ENCODE data around the gene VARS1. TPM values are rescaled to one million over a fixed set of nuclear protein-coding genes. Genes with fewer than 3 reads are reported as not detected.
"Not testable (repeated sequence)": the region's sequence is repeated elsewhere in the genome, so short reads cannot be mapped to it uniquely, and the experiment has no call there.

VARS1 gene
- total RNA-seq, result 100 to 1,000 TPM; 150 to 153 TPM

DNA sequence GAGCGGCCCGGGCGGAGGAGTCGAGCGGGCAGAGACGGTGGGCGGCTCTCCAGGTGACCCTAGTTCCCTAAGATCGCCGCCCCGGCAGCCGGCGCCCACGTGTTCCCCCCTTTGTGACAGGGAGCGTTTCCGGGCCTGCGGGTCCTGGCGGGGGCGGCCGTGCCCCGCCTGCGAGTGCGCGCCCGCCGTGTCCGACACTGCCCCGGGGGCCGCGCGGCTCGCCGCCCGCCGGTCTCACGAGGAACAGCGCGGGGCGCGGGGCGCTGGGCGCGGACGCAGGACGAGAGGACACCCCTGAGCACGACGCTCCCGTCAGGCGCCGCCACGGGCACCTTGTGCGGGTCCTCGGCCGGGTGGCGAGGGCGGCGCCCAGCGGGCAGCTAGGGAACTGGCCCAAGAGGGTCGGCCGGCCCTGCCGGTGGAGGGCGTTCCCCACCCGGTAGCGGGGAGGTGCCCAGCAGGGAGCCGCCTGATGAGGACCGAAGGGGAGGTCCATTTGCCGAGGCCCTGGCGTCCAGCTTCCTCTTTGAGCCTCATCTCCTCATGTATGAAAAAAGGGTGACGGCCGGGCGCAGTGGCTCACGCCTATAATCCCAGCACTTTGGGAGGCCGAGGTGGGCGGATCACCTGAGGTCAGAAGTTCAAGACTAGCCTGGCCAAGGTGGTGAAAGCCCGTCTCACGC, at the start of gene VARS1:
VARS1 (minus strand) TSS at position 137 of the 683 bp plus-strand sequence. CDS start 535 bp downstream, outside the sequence.
- H3K27ac Mint-ChIP-seq, result peak within 1 kb of the TSS; percentile 97
- no peaks in the 10 kb centered on the region for H3K9me3 Mint-ChIP-seq
- peaks cover 41% of the 10 kb centered on the region for H3K36me3 Mint-ChIP-seq (ENCODE audit: low read depth)
- POLR2A ChIA-PET, result interaction anchor here (0.7 to 3.7 kb wide), 13 partner anchors 10 to 208 kb away, joined by 3 to 24 read pairs (median 5); partner anchors contain the start of genes CLIC1, CSNK2B, GPANK1 and HSPA1B
- peak; percentile 92 for ATAC-seq
- H3K4me1 Mint-ChIP-seq (ENCODE audit: low read depth), result peaks cover 39% of the 10 kb centered on the region
- intact Hi-C loops (cut with micrococcal nuclease), result no loop called here
- H3K4me3 Mint-ChIP-seq, result peak within 1 kb of the TSS; percentile 92
- no peaks in the 10 kb centered on the region for H3K27me3 Mint-ChIP-seq
- CTCF ChIA-PET, result interaction anchor here (0.9 to 3.1 kb wide), 14 partner anchors 10 to 93 kb away, joined by 3 to 28 read pairs (median 5); partner anchors contain the start of genes ABHD16A, DDAH2, HSPA1A and HSPA1L
- peak; percentile 86 for DNase-seq
- TF ChIP-seq, protein P1, sequence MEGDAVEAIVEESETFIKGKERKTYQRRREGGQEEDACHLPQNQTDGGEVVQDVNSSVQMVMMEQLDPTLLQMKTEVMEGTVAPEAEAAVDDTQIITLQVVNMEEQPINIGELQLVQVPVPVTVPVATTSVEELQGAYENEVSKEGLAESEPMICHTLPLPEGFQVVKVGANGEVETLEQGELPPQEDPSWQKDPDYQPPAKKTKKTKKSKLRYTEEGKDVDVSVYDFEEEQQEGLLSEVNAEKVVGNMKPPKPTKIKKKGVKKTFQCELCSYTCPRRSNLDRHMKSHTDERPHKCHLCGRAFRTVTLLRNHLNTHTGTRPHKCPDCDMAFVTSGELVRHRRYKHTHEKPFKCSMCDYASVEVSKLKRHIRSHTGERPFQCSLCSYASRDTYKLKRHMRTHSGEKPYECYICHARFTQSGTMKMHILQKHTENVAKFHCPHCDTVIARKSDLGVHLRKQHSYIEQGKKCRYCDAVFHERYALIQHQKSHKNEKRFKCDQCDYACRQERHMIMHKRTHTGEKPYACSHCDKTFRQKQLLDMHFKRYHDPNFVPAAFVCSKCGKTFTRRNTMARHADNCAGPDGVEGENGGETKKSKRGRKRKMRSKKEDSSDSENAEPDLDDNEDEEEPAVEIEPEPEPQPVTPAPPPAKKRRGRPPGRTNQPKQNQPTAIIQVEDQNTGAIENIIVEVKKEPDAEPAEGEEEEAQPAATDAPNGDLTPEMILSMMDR (IDR thresholded peaks at IDR 0.05), result peak; percentile 78

DNA sequence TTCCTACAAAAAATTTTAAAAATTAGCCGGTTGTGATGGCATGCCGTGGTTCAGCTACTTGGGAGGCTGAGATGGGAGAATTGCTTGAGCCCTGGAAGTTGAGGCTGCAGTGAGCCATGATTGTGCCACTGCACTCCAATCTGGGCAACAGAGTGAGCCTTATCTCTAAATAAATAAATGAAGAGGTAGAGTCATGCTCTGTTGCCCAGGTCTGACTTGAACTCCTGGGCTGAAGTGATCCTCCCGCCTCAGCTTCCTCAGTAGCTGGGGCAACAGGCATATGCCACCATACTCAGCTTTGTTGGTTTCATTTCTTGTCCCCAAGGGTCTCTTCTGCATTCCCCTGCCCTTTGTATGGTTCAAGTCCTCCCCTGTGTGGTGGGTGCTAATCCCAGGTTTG, 49.0 kb upstream of the VARS1 start:
- no peaks in the 10 kb centered on the region for H3K9me3 Mint-ChIP-seq
- no peak overlapping the region for H3K4me3 Mint-ChIP-seq
- peaks cover 20% of the 10 kb centered on the region for H3K36me3 Mint-ChIP-seq (ENCODE audit: low read depth)
- intact Hi-C loops (cut with micrococcal nuclease), result no loop called here
- H3K4me1 Mint-ChIP-seq (ENCODE audit: low read depth), result peaks cover under 1% of the 10 kb centered on the region
- no peak for DNase-seq
- ChIA-PET POLR2A (interaction anchor here (1.0 to 5.6 kb wide), 3 partner anchors 9 to 58 kb away, joined by 3 to 27 read pairs (median 6); no protein-coding TSS in a partner anchor), CTCF (interaction anchor here (1.0 kb wide), 1 partner anchor 19 kb away, joined by 4 read pairs; no protein-coding TSS in a partner anchor)
- TF ChIP-seq, protein P1 (IDR thresholded peaks at IDR 0.05), result no peak
- no peak overlapping the region for H3K27ac Mint-ChIP-seq
- no peak for ATAC-seq
- H3K27me3 Mint-ChIP-seq, result no peaks in the 10 kb centered on the region

DNA sequence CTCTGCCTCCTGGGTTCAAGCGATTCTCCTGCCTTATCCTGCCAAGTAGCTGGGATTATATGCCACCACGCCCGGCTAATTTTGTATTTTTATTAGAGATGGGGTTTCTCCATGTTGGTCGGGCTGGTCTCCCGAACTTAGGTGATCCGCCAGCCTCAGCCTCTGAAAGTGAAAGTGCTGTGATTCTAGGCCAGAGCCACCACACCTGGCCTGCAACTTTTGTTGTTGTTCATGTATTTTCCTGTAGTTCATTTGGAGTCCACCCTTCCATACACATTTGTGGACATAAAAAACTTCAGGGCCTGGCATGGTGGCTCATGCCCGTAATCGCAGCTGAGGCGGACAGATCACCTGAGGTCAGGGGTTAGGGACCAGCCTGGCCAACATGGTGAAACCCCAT, 46.5 kb upstream of the VARS1 start:
- Mint-ChIP-seq H3K9me3 (no peaks in the 10 kb centered on the region), H3K27me3 (no peaks in the 10 kb centered on the region), H3K27ac (no peak overlapping the region), H3K4me1 (ENCODE audit: low read depth) (peaks cover 15% of the 10 kb centered on the region), H3K4me3 (no peak overlapping the region), H3K36me3 (ENCODE audit: low read depth) (peaks cover 44% of the 10 kb centered on the region)
- intact Hi-C loops (cut with micrococcal nuclease), result no loop called here
- DNase-seq (no peak), ATAC-seq (no peak)
- ChIA-PET POLR2A (interaction anchor here (0.7 to 1.0 kb wide), 6 partner anchors 11 to 107 kb away, joined by 3 to 4 read pairs (median 3); partner anchors contain the start of gene VARS1), CTCF (no interaction called here)
- TF ChIP-seq, protein P1 (IDR thresholded peaks at IDR 0.05), result no peak

DNA sequence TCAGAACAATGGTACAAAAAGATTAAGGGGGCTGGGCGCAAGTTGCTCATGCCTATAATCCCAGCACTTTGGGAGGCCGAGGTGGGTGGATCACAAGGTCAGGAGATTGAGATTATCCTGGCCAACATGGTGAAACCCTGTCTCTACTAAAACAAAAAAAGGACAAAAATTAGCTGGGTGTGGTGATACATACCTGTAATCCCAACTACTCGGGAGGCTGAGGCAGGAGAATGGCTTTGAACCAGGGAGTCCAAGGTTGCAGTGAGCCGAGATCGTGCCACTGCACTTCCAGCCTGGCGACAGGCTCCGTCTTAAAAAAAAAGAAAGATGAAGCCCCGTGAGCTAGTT, 44.2 kb upstream of the VARS1 start:
- H3K27me3 Mint-ChIP-seq, DNase-seq, H3K4me3 Mint-ChIP-seq, H3K27ac Mint-ChIP-seq, ATAC-seq, H3K9me3 Mint-ChIP-seq: not testable (repeated sequence)
- intact Hi-C loops (cut with micrococcal nuclease), result loop anchor here (2.0 to 10.0 kb wide), 2 partner anchors 21 to 175 kb away; partner anchors contain the start of genes C6orf47, CSNK2B, GPANK1 and LY6G5B
- H3K4me1 Mint-ChIP-seq (ENCODE audit: low read depth), result peaks cover 17% of the 10 kb centered on the region
- peaks cover 64% of the 10 kb centered on the region for H3K36me3 Mint-ChIP-seq (ENCODE audit: low read depth)
- CTCF ChIA-PET, result interaction anchor here (0.6 to 1.2 kb wide), 2 partner anchors 35 to 55 kb away, joined by 3 read pairs; no protein-coding TSS in a partner anchor
- POLR2A ChIA-PET, result interaction anchor here (0.8 to 7.0 kb wide), 10 partner anchors 9 to 1015 kb away, joined by 3 to 42 read pairs (median 3); partner anchors contain the start of genes C6orf47 and NEU1

DNA sequence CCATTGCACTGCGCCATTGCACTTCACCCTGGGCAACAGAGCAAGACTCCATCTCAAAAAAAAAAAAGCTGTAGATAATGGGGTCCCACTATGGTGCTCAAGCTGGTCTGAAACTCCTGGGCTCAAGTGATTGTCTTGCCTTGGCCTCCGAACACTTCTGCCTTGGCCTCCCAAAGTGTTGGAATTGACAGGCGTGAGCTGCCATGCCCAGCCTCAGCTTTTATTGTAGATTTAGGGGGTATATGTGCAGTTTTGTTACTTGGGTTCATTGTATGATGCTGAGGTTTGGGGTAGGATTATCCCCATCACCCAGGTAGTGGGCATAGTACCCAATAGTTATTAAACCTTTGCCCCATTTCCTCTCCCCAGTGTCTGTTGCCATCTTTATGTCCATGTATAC, 43.4 kb upstream of the VARS1 start:
- ChIA-PET POLR2A (interaction anchor here (0.7 to 7.0 kb wide), 8 partner anchors 9 to 178 kb away, joined by 3 to 42 read pairs (median 3); partner anchors contain the start of genes C6orf47, LSM2 and NEU1), CTCF (interaction anchor here (1.2 to 1.3 kb wide), 3 partner anchors 18 to 109 kb away, joined by 3 to 5 read pairs (median 4); no protein-coding TSS in a partner anchor)
- intact Hi-C loops (cut with micrococcal nuclease), result loop anchor here (2.0 to 10.0 kb wide), 2 partner anchors 22 to 174 kb away; partner anchors contain the start of genes C6orf47, CSNK2B, GPANK1 and LY6G5B
- no peak for DNase-seq
- H3K4me3 Mint-ChIP-seq, result peak overlapping the region; percentile 92
- peaks cover 21% of the 10 kb centered on the region for H3K4me1 Mint-ChIP-seq (ENCODE audit: low read depth)
- no peaks in the 10 kb centered on the region for H3K9me3 Mint-ChIP-seq
- TF ChIP-seq, protein P1 (IDR thresholded peaks at IDR 0.05), result no peak
- H3K27ac Mint-ChIP-seq, result peak overlapping the region; percentile 60
- H3K36me3 Mint-ChIP-seq (ENCODE audit: low read depth), result peaks cover 65% of the 10 kb centered on the region
- ATAC-seq, result no peak
- no peaks in the 10 kb centered on the region for H3K27me3 Mint-ChIP-seq

DNA sequence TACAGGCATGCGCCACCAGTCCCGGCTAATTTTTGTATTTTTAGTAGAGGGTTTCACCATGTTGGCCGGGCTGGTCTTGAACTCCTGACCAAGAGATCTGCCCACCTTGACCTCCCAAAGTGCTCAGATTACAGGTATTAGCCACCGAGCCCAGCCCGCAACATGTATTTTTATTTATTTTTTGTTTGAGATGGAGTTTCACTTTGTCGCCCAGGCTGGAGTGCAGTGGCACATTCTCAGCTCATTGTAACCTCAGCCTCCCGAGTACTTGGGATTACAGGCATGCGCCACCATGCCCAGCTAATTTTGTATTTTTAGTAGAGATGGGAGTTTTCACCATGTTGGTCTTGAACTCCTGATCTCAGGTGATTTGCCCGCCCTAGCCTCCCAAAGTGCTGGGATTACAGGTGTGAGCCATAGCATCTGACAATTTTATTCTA, 42.6 kb upstream of the VARS1 start:
- intact Hi-C loops (cut with micrococcal nuclease), result loop anchor here (2.0 to 10.0 kb wide), 2 partner anchors 23 to 173 kb away; partner anchors contain the start of genes C6orf47, CSNK2B, GPANK1 and LY6G5B
- DNase-seq, H3K9me3 Mint-ChIP-seq, ATAC-seq, H3K27me3 Mint-ChIP-seq: not testable (repeated sequence)
- Mint-ChIP-seq H3K4me1 (ENCODE audit: low read depth) (peaks cover 23% of the 10 kb centered on the region), H3K36me3 (ENCODE audit: low read depth) (peaks cover 63% of the 10 kb centered on the region), H3K4me3 (peak overlapping the region; percentile 92), H3K27ac (peak overlapping the region; percentile 95)
- ChIA-PET POLR2A (interaction anchor here (0.7 to 7.0 kb wide), 5 partner anchors 13 to 115 kb away, joined by 3 to 42 read pairs (median 4); partner anchors contain the start of genes LSM2, MSH5 and NEU1), CTCF (interaction anchor here (0.7 to 1.3 kb wide), 4 partner anchors 8 to 1049 kb away, joined by 3 to 5 read pairs (median 4); no protein-coding TSS in a partner anchor)
